Measurements from ENCODE around the gene TFAP2E.
"Not testable (repeated sequence)": the region's sequence is repeated elsewhere in the genome, so short reads cannot be mapped to it uniquely, and the experiment has no call there.

TFAP2E gene

DNA sequence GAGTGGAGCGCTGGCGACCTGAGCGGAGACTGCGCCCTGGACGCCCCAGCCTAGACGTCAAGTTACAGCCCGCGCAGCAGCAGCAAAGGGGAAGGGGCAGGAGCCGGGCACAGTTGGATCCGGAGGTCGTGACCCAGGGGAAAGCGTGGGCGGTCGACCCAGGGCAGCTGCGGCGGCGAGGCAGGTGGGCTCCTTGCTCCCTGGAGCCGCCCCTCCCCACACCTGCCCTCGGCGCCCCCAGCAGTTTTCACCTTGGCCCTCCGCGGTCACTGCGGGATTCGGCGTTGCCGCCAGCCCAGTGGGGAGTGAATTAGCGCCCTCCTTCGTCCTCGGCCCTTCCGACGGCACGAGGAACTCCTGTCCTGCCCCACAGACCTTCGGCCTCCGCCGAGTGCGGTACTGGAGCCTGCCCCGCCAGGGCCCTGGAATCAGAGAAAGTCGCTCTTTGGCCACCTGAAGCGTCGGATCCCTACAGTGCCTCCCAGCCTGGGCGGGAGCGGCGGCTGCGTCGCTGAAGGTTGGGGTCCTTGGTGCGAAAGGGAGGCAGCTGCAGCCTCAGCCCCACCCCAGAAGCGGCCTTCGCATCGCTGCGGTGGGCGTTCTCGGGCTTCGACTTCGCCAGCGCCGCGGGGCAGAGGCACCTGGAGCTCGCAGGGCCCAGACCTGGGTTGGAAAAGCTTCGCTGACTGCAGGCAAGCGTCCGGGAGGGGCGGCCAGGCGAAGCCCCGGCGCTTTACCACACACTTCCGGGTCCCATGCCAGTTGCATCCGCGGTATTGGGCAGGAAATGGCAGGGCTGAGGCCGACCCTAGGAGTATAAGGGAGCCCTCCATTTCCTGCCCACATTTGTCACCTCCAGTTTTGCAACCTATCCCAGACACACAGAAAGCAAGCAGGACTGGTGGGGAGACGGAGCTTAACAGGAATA lies 4.2 kb downstream of the TFAP2E start:
- TF ChIP-seq, protein P1, sequence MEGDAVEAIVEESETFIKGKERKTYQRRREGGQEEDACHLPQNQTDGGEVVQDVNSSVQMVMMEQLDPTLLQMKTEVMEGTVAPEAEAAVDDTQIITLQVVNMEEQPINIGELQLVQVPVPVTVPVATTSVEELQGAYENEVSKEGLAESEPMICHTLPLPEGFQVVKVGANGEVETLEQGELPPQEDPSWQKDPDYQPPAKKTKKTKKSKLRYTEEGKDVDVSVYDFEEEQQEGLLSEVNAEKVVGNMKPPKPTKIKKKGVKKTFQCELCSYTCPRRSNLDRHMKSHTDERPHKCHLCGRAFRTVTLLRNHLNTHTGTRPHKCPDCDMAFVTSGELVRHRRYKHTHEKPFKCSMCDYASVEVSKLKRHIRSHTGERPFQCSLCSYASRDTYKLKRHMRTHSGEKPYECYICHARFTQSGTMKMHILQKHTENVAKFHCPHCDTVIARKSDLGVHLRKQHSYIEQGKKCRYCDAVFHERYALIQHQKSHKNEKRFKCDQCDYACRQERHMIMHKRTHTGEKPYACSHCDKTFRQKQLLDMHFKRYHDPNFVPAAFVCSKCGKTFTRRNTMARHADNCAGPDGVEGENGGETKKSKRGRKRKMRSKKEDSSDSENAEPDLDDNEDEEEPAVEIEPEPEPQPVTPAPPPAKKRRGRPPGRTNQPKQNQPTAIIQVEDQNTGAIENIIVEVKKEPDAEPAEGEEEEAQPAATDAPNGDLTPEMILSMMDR (IDR thresholded peaks at IDR 0.05; ENCODE audit: low read depth, low read length), result no peak
- H3K9me3 ChIP-seq, result no peaks in the 10 kb centered on the region
- H3K36me3 ChIP-seq, result no peaks in the 10 kb centered on the region
- no peaks in the 10 kb centered on the region for H3K27me3 ChIP-seq
- H3K4me3 ChIP-seq (ENCODE audit: low read depth, low read length), result no peak overlapping the region
- no peaks in the 10 kb centered on the region for H3K4me1 ChIP-seq
- no peak for DNase-seq

GRCh38 chr1:35580949-35581388 lies 7.9 kb downstream of the TFAP2E start:
- Histone ChIP-seq H3K27me3 (no peaks in the 10 kb centered on the region), H3K9me3 (no peaks in the 10 kb centered on the region), H3K4me3 (ENCODE audit: low read depth, low read length) (no peak overlapping the region), H3K4me1 (no peaks in the 10 kb centered on the region), H3K36me3 (no peaks in the 10 kb centered on the region)
- DNase-seq, result no peak
- TF ChIP-seq, protein P1 (IDR thresholded peaks at IDR 0.05; ENCODE audit: low read depth, low read length), result no peak

DNA sequence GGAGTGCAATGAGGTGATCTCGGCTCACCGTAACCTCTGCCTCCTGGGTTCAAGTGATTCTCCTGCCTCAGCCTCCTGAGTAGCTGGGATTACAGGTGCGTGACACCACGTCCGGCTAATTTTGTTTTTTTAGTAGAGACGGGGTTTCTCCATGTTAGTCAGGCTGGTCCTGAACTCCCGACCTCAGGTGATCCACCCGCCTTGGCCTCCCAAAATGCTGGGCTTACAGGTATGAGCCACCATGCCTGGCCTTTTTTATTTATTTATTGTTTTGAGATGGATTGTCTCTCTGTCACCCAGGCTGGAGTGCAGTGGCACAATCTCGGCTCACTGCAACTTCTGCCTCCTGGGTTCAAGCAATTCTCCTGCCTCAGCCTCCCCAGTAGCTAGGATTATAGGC lies 8.5 kb downstream of the TFAP2E start:
- not testable (repeated sequence) for H3K27me3 ChIP-seq; H3K4me1 ChIP-seq; DNase-seq; H3K9me3 ChIP-seq; H3K36me3 ChIP-seq; H3K4me3 ChIP-seq (ENCODE audit: low read depth, low read length)

DNA sequence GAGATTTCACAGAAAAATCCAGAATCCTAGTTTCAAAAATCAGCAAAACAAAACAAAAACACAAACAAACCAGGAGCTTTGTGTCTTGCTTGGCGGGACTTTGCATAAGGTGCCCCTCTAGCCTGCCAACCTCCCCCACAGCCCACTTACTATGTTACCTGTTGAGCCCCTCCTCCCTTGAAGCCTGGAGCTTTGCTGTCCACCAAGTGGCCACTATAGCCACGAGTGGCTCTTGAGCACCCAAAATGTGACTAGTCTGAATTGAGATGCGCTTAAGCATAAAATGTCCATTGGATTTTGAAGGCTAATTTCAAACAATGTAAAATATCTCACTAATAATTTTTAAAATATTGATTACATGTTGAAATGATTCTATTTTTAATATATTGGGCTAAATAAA lies 12.2 kb downstream of the TFAP2E start:
- no peak for DNase-seq
- Histone ChIP-seq H3K4me1 (no peaks in the 10 kb centered on the region), H3K4me3 (ENCODE audit: low read depth, low read length) (no peak overlapping the region), H3K9me3 (no peaks in the 10 kb centered on the region), H3K27me3 (no peaks in the 10 kb centered on the region), H3K36me3 (no peaks in the 10 kb centered on the region)
- TF ChIP-seq, protein P1 (IDR thresholded peaks at IDR 0.05; ENCODE audit: low read depth, low read length), result no peak

GRCh38 chr1:35585805-35586204 lies 12.7 kb downstream of the TFAP2E start:
- H3K27me3 ChIP-seq; H3K4me1 ChIP-seq; H3K36me3 ChIP-seq; H3K9me3 ChIP-seq; DNase-seq; H3K4me3 ChIP-seq (ENCODE audit: low read depth, low read length): not testable (repeated sequence)

GRCh38 chr1:35586808-35587207 lies 13.7 kb downstream of the TFAP2E start:
- Histone ChIP-seq H3K4me3 (ENCODE audit: low read depth, low read length) (no peak overlapping the region), H3K27me3 (no peaks in the 10 kb centered on the region), H3K9me3 (no peaks in the 10 kb centered on the region), H3K36me3 (no peaks in the 10 kb centered on the region), H3K4me1 (no peaks in the 10 kb centered on the region)
- TF ChIP-seq, protein P1 (IDR thresholded peaks at IDR 0.05; ENCODE audit: low read depth, low read length), result no peak
- no peak for DNase-seq

DNA sequence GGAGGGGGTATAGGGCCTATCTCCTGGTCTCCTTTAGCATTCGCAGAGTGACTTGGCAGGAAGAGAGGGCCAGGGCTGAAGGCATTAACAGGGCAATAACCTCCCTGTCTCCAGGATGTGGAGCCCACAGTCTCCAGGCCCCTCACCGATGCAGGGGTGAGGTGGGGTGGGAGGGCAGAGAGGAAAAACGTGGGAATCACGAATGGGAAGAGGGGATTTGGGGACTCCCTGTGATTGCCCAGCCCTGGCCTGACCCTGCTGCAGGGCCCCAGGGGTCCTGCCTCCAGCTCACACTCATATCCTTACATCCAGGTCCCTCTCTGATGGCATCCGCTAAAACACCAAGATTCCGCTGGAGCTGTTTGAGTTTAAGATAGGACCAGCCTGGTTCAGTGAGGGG lies 14.6 kb downstream of the TFAP2E start:
- Histone ChIP-seq H3K27me3 (no peaks in the 10 kb centered on the region), H3K9me3 (no peaks in the 10 kb centered on the region), H3K4me3 (ENCODE audit: low read depth, low read length) (no peak overlapping the region), H3K4me1 (no peaks in the 10 kb centered on the region), H3K36me3 (no peaks in the 10 kb centered on the region)
- no peak for DNase-seq
- TF ChIP-seq, protein P1 (IDR thresholded peaks at IDR 0.05; ENCODE audit: low read depth, low read length), result no peak

Measured in BE2C (cell line).